Measurements from ENCODE around the gene TLR7.

GRCh38 chrX:12901486-12901885, 34.6 kb downstream of the TLR7 start:
- TF ChIP-seq CTCF (IDR thresholded peaks at IDR 0.05 in 2 of 3, conservative IDR thresholded peaks at IDR 0.05 in 1 of 3; ENCODE audit: insufficient read depth in 2 of 3, low read depth in 1 of 3, low read length in 3 of 3) = peak; percentile 65 to 70 (median 68)
- TF ChIP-seq NBN (IDR thresholded peaks at IDR 0.05; ENCODE audit: low read depth) = no peak
- no peak for TF ChIP-seq NR1H2 (CRISPR knock-in tag; IDR thresholded peaks at IDR 0.05)
